Body of pancreas (tissue), 4 donors: ENCODE data around the gene POU4F3. TPM values are rescaled to one million over a fixed set of nuclear protein-coding genes. Genes with fewer than 3 reads are reported as not detected.

Source experiments
- ATAC-seq: fragments of 150-250 bp; one replicate; pipeline ENCODE4 v1.9.1; 2016
- DNase-seq, 4 donors: peaks; one replicate each; pipeline ENCODE4 v3.0.0-alpha.2; 2019
- H3K27ac ChIP-seq, 4 donors: fragments of 200-600 bp; sonication (generic); 1 replicate in 3 of 4; 2 replicates in 1 of 4; pipeline versions ENCODE4 v1.5.1 to v1.6.1; 2016 to 2019; ENCODE audit warnings: mild to moderate bottlenecking in 1 of 4, mixed read lengths in 1 of 4, moderate library complexity in 1 of 4
- H3K27me3 ChIP-seq, 2 donors: fragments of 200-600 bp; sonication (generic); one replicate each; pipeline ENCODE4 v1.6.0; 2016; ENCODE audit warnings: mild to moderate bottlenecking in 1 of 2
- H3K36me3 ChIP-seq, 2 donors: fragments of 200-600 bp; sonication (generic); replicated peaks in 1 of 2; 2 replicates each; pipeline ENCODE4 v1.5.1; 2016; ENCODE audit warnings: low read depth in 2 of 2; ENCODE audit not compliant: insufficient read depth in 1 of 2
- H3K4me1 ChIP-seq: fragments of 200-600 bp; sonication (generic); one replicate; pipeline ENCODE4 v1.6.0; 2016
- H3K4me3 ChIP-seq, 2 donors: fragments of 200-600 bp; sonication (generic); 1 replicate in 1 of 2; 2 replicates in 1 of 2; pipeline ENCODE4 v1.5.1; 2016 to 2019
- H3K9me3 ChIP-seq, 3 donors: fragments of 200-600 bp; sonication (generic); 1 replicate in 2 of 3; 2 replicates in 1 of 3; pipeline ENCODE4 v1.5.1; 2016
- CTCF ChIP-seq, 7 experiments: fragments of 450-650 bp in 4 of 7; fragments of 200-600 bp in 3 of 7; sonication (generic) in 3 of 7; IDR thresholded peaks; one replicate each; pipeline ENCODE4 v1.5.1; 2016 to 2019; ENCODE audit warnings: antibody characterized with exemption in 7 of 7
- POLR2A ChIP-seq, 3 donors: fragments of 450-650 bp; IDR thresholded peaks; one replicate each; pipeline ENCODE4 v1.6.1; 2016; ENCODE audit warnings: antibody characterized with exemption in 3 of 3, mild to moderate bottlenecking in 2 of 3
- WGBS, 2 donors: methylation state at CpG; one replicate each; pipeline ENCODE4 v1.1.5; 2017; 5-methylcytosine and 5-hydroxymethylcytosine counted together
- intact Hi-C: fragments of 100-400 bp; cut with DNase I; formaldehyde crosslinking; loops from one replicate; pipeline ENCODE4 v1.15.1; 2023
- total RNA-seq, 2 donors: library from RNA; depleted of rRNA; stranded (reverse); fragments of >200 nt; gene quantifications; one replicate each; pipeline ENCODE4 v1.1.0, GENCODE V29; 2016

POU4F3 gene
- total RNA-seq, 2 donors from 2014 or later = 0.52 TPM; not detected in 1

DNA sequence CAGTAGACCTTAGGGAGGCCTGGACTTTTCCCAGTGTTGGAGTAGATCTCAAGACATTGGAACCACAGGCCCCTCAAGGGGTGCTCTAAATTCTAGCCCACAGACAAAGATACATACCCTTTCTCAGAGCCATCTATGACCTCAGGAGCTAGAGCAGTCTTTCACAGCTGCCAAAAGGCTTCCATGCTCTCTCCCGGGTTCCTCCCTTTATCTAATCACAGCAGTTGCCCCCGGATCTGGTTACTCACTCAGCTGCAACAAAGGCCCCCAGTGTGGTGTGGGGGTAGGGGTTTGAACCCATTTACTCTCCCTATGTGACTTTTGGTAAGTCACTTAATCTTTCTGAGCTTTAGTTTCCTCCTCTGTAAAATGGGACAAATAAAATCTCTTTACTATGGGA lies 27.0 kb downstream of the POU4F3 start:
- intact Hi-C loops = no loop called here
- Histone ChIP-seq H3K4me3 (no peak overlapping the region), H3K27me3 (no peaks in the 10 kb centered on the region), H3K4me1 (no peaks in the 10 kb centered on the region), H3K27ac (no peak overlapping the region), H3K36me3 (no peaks in the 10 kb centered on the region), H3K9me3 (no peaks in the 10 kb centered on the region)
- WGBS, 2 donors = 30 to 32% methylated on average over 2 of the region's 2 CpGs
- DNase-seq (no peak), ATAC-seq (no peak)
- no peak for TF ChIP-seq POLR2A (IDR thresholded peaks at IDR 0.05)
- no peak for TF ChIP-seq CTCF (IDR thresholded peaks at IDR 0.05)

- no peaks in the 10 kb centered on the region for H3K36me3 ChIP-seq
- intact Hi-C loops = no loop called here
- TF ChIP-seq POLR2A (IDR thresholded peaks at IDR 0.05) = no peak
- no peaks in the 10 kb centered on the region for H3K27me3 ChIP-seq
- H3K4me1 ChIP-seq = no peaks in the 10 kb centered on the region
- no peak overlapping the region for H3K27ac ChIP-seq
- no peak overlapping the region for H3K4me3 ChIP-seq
- 59 to 81% methylated on average over 1 of the region's 1 CpG for WGBS, 2 donors
- DNase-seq (no peak), ATAC-seq (no peak)
- no peaks in the 10 kb centered on the region for H3K9me3 ChIP-seq
Observed at GRCh38 chr5:146366904-146367303, 28.3 kb downstream of the POU4F3 start.

- ATAC-seq = no peak
- no peak for DNase-seq
- intact Hi-C loops = no loop called here
Observed at GRCh38 chr5:146368137-146368536, 29.5 kb downstream of the POU4F3 start.

GRCh38 chr5:146369691-146370090 lies 31.1 kb downstream of the POU4F3 start:
- Histone ChIP-seq H3K4me3 (no peak overlapping the region), H3K4me1 (no peaks in the 10 kb centered on the region), H3K36me3 (no peaks in the 10 kb centered on the region), H3K27me3 (no peaks in the 10 kb centered on the region), H3K9me3 (no peaks in the 10 kb centered on the region), H3K27ac (no peak overlapping the region)
- intact Hi-C loops = no loop called here
- DNase-seq = no peak
- no peak for TF ChIP-seq POLR2A (IDR thresholded peaks at IDR 0.05)
- no peak for TF ChIP-seq CTCF (IDR thresholded peaks at IDR 0.05)
- no peak for ATAC-seq
- WGBS, 2 donors = 72 to 74% methylated on average over 3 of the region's 3 CpGs

More at GRCh38 chr5:146368137-146368536, 29.5 kb downstream of the POU4F3 start:
- 13 to 22% methylated on average over 1 to 2 of the region's 2 CpGs for WGBS, 2 donors
- H3K27ac ChIP-seq = no peak overlapping the region
- H3K4me3 ChIP-seq = no peak overlapping the region
- no peaks in the 10 kb centered on the region for H3K9me3 ChIP-seq
- no peaks in the 10 kb centered on the region for H3K4me1 ChIP-seq
- TF ChIP-seq CTCF (IDR thresholded peaks at IDR 0.05) (no peak), POLR2A (IDR thresholded peaks at IDR 0.05) (no peak)
- no peaks in the 10 kb centered on the region for H3K27me3 ChIP-seq
- H3K36me3 ChIP-seq = no peaks in the 10 kb centered on the region

- H3K4me1 ChIP-seq = no peaks in the 10 kb centered on the region
- no peak overlapping the region for H3K27ac ChIP-seq
- H3K36me3 ChIP-seq = no peaks in the 10 kb centered on the region
- 42 to 45% methylated on average over 2 of the region's 2 CpGs for WGBS, 2 donors
- H3K4me3 ChIP-seq = no peak overlapping the region
- no peaks in the 10 kb centered on the region for H3K27me3 ChIP-seq
- no peak for DNase-seq
- TF ChIP-seq CTCF (IDR thresholded peaks at IDR 0.05) (no peak), POLR2A (IDR thresholded peaks at IDR 0.05) (no peak)
- intact Hi-C loops = no loop called here
- no peak for ATAC-seq
- no peaks in the 10 kb centered on the region for H3K9me3 ChIP-seq
Observed at GRCh38 chr5:146376821-146377220, 38.2 kb downstream of the POU4F3 start.
